ENCODE results near the gene TDRD7.

Gene TDRD7

DNA sequence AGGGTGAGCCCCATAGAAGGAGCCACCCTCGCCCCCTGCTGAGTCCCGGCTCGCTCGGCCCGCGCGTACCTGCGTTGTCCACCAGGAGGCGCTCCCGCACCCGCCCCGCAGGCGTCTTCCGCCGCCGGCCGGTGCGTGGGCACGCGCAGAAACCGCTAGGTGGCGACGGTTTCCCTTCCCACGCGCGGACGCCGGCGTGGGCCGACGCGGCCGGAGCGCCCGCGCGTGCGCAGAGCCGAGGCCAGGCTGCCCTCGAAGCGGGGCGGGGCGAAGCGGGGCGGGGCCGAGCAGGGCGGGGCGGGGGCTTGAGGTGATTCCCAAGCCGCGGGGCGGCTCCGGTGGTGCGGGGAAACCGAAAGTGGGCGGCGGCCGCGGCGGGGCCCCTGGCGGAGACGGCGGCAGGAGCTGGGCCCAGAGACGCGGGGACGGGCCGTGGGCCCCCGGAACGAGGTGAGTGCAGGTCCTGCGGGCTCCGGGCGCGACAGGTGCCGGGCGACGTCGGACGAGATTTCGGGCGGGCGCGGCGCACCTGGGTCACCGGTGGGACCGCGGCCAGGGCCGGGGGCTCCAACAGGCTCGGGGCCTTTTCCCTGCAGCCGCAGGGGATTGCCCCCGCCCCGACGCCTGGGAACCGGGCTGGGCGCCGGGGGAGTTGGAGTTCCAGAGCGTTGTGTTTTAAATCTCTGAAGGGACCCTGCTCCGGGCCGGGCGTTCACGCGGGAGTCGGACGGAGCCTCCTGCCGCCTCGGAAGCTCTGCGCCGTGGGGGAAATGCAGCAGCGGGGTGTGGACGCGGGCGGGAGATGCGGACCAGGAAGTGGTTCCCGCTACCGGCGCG, at the start of gene TDRD7:
Gene TDRD7 (plus strand): TSS at position 308 of the 837 bp plus-strand sequence. CDS start 16,370 bp downstream, outside the sequence.
- peak within 1 kb of the TSS; percentile 69 for H3K4me3 ChIP-seq (replicated peaks; ENCODE audit: low read depth, low read length)
- TF ChIP-seq, protein P1, sequence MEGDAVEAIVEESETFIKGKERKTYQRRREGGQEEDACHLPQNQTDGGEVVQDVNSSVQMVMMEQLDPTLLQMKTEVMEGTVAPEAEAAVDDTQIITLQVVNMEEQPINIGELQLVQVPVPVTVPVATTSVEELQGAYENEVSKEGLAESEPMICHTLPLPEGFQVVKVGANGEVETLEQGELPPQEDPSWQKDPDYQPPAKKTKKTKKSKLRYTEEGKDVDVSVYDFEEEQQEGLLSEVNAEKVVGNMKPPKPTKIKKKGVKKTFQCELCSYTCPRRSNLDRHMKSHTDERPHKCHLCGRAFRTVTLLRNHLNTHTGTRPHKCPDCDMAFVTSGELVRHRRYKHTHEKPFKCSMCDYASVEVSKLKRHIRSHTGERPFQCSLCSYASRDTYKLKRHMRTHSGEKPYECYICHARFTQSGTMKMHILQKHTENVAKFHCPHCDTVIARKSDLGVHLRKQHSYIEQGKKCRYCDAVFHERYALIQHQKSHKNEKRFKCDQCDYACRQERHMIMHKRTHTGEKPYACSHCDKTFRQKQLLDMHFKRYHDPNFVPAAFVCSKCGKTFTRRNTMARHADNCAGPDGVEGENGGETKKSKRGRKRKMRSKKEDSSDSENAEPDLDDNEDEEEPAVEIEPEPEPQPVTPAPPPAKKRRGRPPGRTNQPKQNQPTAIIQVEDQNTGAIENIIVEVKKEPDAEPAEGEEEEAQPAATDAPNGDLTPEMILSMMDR (IDR thresholded peaks at IDR 0.05; ENCODE audit: low read length, missing control alignments) = peak; percentile 69
- DNase-seq (ENCODE audit: low read depth) = peak; percentile 81

GRCh38 chr9:97362777-97363545, 48.9 kb upstream of the TDRD7 start:
- no peak for DNase-seq (ENCODE audit: low read depth)

DNA sequence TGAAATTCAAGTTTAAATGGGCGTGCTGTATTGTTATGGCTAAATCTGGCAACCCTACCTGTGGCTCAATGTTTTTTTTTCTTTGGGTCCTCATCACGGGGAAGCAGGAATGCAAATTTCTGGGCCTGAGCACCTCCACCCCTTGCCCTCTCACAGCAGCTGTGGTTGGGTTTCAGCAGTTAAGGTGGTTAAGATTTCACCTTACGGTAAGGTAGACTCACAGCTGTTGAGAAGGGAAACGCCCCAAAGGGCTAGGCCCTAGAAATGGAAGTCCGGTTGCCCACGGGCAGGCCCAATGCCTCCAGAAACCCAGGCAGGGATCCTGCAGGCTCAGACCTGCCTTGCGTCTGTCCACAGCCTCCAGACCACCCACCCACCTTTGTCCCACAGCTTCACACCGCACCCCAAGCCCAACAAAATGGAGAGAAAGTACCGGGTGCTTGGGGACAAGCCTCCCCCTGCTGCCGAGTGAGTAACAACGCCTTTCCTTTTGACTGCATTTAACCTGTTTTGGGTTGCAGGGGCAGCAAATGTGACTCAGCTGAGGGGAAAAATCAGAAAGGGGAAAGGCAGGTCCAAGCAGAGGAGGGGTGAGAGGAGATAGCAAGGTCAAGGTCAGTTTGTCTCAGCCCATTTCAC, 48.1 kb upstream of the TDRD7 start:
- no peak overlapping the region for H3K4me3 ChIP-seq (replicated peaks; ENCODE audit: low read depth, low read length)
- DNase-seq (ENCODE audit: low read depth) = no peak
- TF ChIP-seq, protein P1 (IDR thresholded peaks at IDR 0.05; ENCODE audit: low read length, missing control alignments) = no peak

More at GRCh38 chr9:97362777-97363545, 48.9 kb upstream of the TDRD7 start:
- TF ChIP-seq, protein P1 (IDR thresholded peaks at IDR 0.05; ENCODE audit: low read length, missing control alignments) = no peak
- no peak overlapping the region for H3K4me3 ChIP-seq (replicated peaks; ENCODE audit: low read depth, low read length)

- no peak for DNase-seq (ENCODE audit: low read depth)
- H3K4me3 ChIP-seq (replicated peaks; ENCODE audit: low read depth, low read length) = no peak overlapping the region
- TF ChIP-seq, protein P1 (IDR thresholded peaks at IDR 0.05; ENCODE audit: low read length, missing control alignments) = no peak
These were observed 47.0 kb upstream of the TDRD7 start for GRCh38 chr9:97364769-97365490.

- TF ChIP-seq, protein P1 (IDR thresholded peaks at IDR 0.05; ENCODE audit: low read length, missing control alignments) = no peak
- DNase-seq (ENCODE audit: low read depth) = no peak
- no peak overlapping the region for H3K4me3 ChIP-seq (replicated peaks; ENCODE audit: low read depth, low read length)
These were observed 46.3 kb upstream of the TDRD7 start for GRCh38 chr9:97365634-97366033.

GRCh38 chr9:97366476-97366875, 45.4 kb upstream of the TDRD7 start:
- no peak overlapping the region for H3K4me3 ChIP-seq (replicated peaks; ENCODE audit: low read depth, low read length)
- DNase-seq (ENCODE audit: low read depth) = no peak
- TF ChIP-seq, protein P1 (IDR thresholded peaks at IDR 0.05; ENCODE audit: low read length, missing control alignments) = no peak
